A673 (cell line): ENCODE data around the gene ABO. TPM values are rescaled to one million over a fixed set of nuclear protein-coding genes. Genes with fewer than 3 reads are reported as not detected.

Source experiments
- BruUV-seq: library from RNA; stranded (reverse); fragments of 400-500 nt; replicated peaks from 2 replicates; lab custom pipeline; 2021; lab: Mats Ljungman, UMichigan
- CTCF ChIA-PET: fragments of 300-600 bp; sonication (Branson Sonifier 250); formaldehyde crosslinking; loops from one replicate; lab custom pipeline; 2022; ENCODE audit warnings: antibody characterized with exemption; lab: Charles Lee
- POLR2A ChIA-PET: fragments of 300-600 bp; sonication (Branson Sonifier 250); formaldehyde crosslinking; loops from one replicate; lab custom pipeline; 2022; ENCODE audit warnings: antibody characterized with exemption; ENCODE audit not compliant: low non-redundant PET; lab: Charles Lee
- DNase-seq: peaks from one replicate; pipeline ENCODE4 v3.0.0-alpha.2; 2015; ENCODE audit warnings: low spot score
- H3K27ac ChIP-seq: fragments of 200-600 bp; sonication (generic); 2 replicates; pipeline ENCODE4 v1.5.1; 2016; ENCODE audit warnings: mixed run types, low read depth, mild to moderate bottlenecking, mixed read lengths, antibody characterized with exemption, low read length; ENCODE audit not compliant: poor library complexity, severe bottlenecking
- H3K27me3 ChIP-seq: fragments of 200-600 bp; sonication (generic); replicated peaks from 2 replicates; pipeline ENCODE4 v1.6.1; 2017; ENCODE audit warnings: mixed run types, low read depth, mild to moderate bottlenecking, mixed read lengths, antibody characterized with exemption, low read length; ENCODE audit not compliant: insufficient read depth, poor library complexity
- H3K36me3 ChIP-seq: fragments of 200-600 bp; sonication (generic); 2 replicates; pipeline ENCODE4 v1.6.1; 2016; ENCODE audit warnings: mixed run types, mild to moderate bottlenecking, mixed read lengths, antibody characterized with exemption, low read length; ENCODE audit not compliant: insufficient read depth, poor library complexity, severe bottlenecking
- H3K4me1 ChIP-seq: fragments of 200-600 bp; sonication (generic); 2 replicates; pipeline ENCODE4 v1.6.1; 2017; ENCODE audit warnings: mixed run types, mild to moderate bottlenecking, mixed read lengths, antibody characterized with exemption, low read length; ENCODE audit not compliant: insufficient read depth, poor library complexity, severe bottlenecking
- H3K4me3 ChIP-seq: fragments of 200-600 bp; sonication (generic); 2 replicates; pipeline ENCODE4 v1.5.1; 2016; ENCODE audit warnings: low read depth, mixed run types, mild to moderate bottlenecking, mixed read lengths, low read length; ENCODE audit not compliant: poor library complexity, severe bottlenecking
- H3K9me3 ChIP-seq: fragments of 200-600 bp; sonication (generic); 2 replicates; pipeline ENCODE4 v1.6.1; 2016; ENCODE audit warnings: mixed run types, low read depth, mild to moderate bottlenecking, mixed read lengths, antibody characterized with exemption, low read length; ENCODE audit not compliant: poor library complexity, severe bottlenecking
- CTCF ChIP-seq: fragments of 300-800, 200-600 bp; sonication (generic); conservative IDR thresholded peaks from 2 replicates; pipeline ENCODE4 v1.5.1; 2017; ENCODE audit warnings: low read depth, mild to moderate bottlenecking, antibody characterized with exemption, low read length, moderate library complexity, mixed read lengths
- EZH2 ChIP-seq: fragments of 200-600 bp; sonication (generic); IDR thresholded peaks from 2 replicates; pipeline ENCODE4 v1.6.1; 2017; ENCODE audit warnings: borderline replicate concordance, low read depth, mild to moderate bottlenecking, mixed read lengths, antibody characterized with exemption, low read length; ENCODE audit not compliant: poor library complexity, severe bottlenecking
- intact Hi-C: fragments of 100-400 bp; cut with micrococcal nuclease; formaldehyde crosslinking; loops from one replicate; pipeline ENCODE4 v1.10.0; 2022; ENCODE audit not compliant: unreplicated experiment
- total RNA-seq: library from RNA; stranded (reverse); gene quantifications from 2 replicates; pipeline ENCODE4 v1.2.3, GENCODE V29; 2021

Gene ABO
- total RNA-seq, 1 experiment from 2014 or later = not detected

DNA sequence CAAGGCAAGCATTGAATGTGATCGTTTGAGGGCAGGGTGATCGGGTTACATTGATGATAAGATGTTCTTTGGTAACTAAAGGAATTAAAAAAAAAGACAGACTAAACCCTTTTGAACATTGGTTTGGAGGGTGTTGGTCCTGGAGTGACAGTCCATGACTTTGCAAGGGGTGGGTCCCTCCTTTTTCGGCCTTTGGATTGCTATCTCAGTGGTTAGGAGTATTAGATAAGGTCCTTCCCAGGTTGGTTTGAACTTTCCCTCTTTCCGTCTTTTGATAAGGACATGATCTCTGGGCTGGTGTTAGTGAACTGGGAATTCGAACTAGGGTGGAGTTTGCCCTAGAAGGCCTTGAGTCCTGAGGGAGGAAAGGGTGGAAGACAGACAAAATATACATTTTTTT is 5.4 kb upstream of the ABO start:
- Histone ChIP-seq H3K27me3 (peaks cover 47% of the 10 kb centered on the region), H3K36me3 (no peaks in the 10 kb centered on the region), H3K4me1 (no peaks in the 10 kb centered on the region), H3K9me3 (no peaks in the 10 kb centered on the region), H3K27ac (no peak overlapping the region), H3K4me3 (no peak overlapping the region)
- no TSS peak for BruUV-seq
- intact Hi-C loops = no loop called here
- TF ChIP-seq EZH2 (no peak), CTCF (no peak)
- ChIA-PET POLR2A (no interaction called here), CTCF (no interaction called here)
- DNase-seq = no peak

GRCh38 chr9:133278161-133279114 is 3.4 kb upstream of the ABO start:
- intact Hi-C loops = loop anchor here (10.0 kb wide), 1 partner anchor 94 kb away; no protein-coding TSS in a partner anchor
- Histone ChIP-seq H3K27me3 (peaks cover 66% of the 10 kb centered on the region), H3K27ac (no peak overlapping the region), H3K4me3 (no peak overlapping the region), H3K36me3 (no peaks in the 10 kb centered on the region), H3K4me1 (no peaks in the 10 kb centered on the region), H3K9me3 (no peaks in the 10 kb centered on the region)
- ChIA-PET POLR2A (no interaction called here), CTCF (no interaction called here)
- TF ChIP-seq CTCF (no peak), EZH2 (no peak)
- BruUV-seq = no TSS peak
- DNase-seq = no peak

DNA sequence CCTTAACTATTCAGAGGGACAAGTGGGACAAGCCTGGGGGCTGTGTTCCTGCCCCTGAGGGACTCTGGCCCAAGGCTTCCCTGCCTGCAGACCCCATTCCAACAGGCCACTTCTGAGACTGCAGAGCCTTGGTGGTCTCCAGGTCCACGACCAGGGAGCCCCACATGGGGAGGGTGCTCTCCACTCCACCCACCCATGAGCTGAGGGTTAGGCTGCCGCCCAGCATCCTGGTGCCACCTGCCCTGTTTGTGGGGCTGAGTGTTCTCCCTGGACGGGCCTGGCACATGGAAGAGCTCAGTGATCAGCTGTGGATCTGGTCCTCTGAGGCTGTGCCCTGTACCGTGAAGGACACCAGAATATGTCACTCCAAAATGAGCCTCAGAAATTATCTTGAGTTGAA is 2.5 kb upstream of the ABO start:
- no peaks in the 10 kb centered on the region for H3K9me3 ChIP-seq

More for the DNA sequence above, 2.5 kb upstream of the ABO start:
- H3K27me3 ChIP-seq = peaks cover 76% of the 10 kb centered on the region
- ChIA-PET POLR2A (no interaction called here), CTCF (no interaction called here)
- H3K27ac ChIP-seq = no peak overlapping the region
- no peaks in the 10 kb centered on the region for H3K36me3 ChIP-seq
- intact Hi-C loops = loop anchor here (10.0 kb wide), 1 partner anchor 93 kb away; no protein-coding TSS in a partner anchor
- BruUV-seq = no TSS peak
- H3K4me3 ChIP-seq = no peak overlapping the region
- no peak for TF ChIP-seq CTCF
- no peak for TF ChIP-seq EZH2
- H3K4me1 ChIP-seq = no peaks in the 10 kb centered on the region
- no peak for DNase-seq
